Activated B cell treated with CpG ODN at 0.5 μM for 24 hours (primary cell): Measurements from ENCODE around the gene ADARB1. TPM values are rescaled to one million over a fixed set of nuclear protein-coding genes. Genes with fewer than 3 reads are reported as not detected.

ENCODE experiments used
- ATAC-seq: fragments of 200-7000 bp; cut with Tn5 transposase; one replicate; pipeline ENCODE4 v1.10.0; 2021; ENCODE audit warnings: low read depth, mild to moderate bottlenecking, moderate library complexity
- CTCF ChIA-PET: fragments of 350-600 bp; sonication (Branson Sonifier 250); formaldehyde crosslinking; loops from one replicate; lab custom pipeline; 2021; ENCODE audit warnings: antibody characterized with exemption; lab: Charles Lee
- POLR2A ChIA-PET: fragments of 350-600 bp; sonication (Branson Sonifier 250); formaldehyde crosslinking; loops from one replicate; lab custom pipeline; 2021; ENCODE audit warnings: antibody characterized with exemption; lab: Charles Lee
- DNase-seq: peaks from one replicate; pipeline ENCODE4 v3.0.0; 2022
- H3K27ac Mint-ChIP-seq: one replicate; pipeline ENCODE4 v1.8.0; 2020; ENCODE audit warnings: mixed read lengths
- H3K27me3 Mint-ChIP-seq: one replicate; pipeline ENCODE4 v1.8.0; 2021; ENCODE audit warnings: mixed read lengths
- H3K36me3 Mint-ChIP-seq: one replicate; pipeline ENCODE4 v1.8.0; 2021; ENCODE audit warnings: low read depth, mixed read lengths
- H3K4me1 Mint-ChIP-seq: one replicate; pipeline ENCODE4 v1.8.0; 2021; ENCODE audit warnings: mixed read lengths
- H3K4me3 Mint-ChIP-seq: one replicate; pipeline ENCODE4 v1.8.0; 2020; ENCODE audit warnings: mild to moderate bottlenecking, mixed read lengths
- H3K9me3 Mint-ChIP-seq: one replicate; pipeline ENCODE4 v1.8.0; 2020; ENCODE audit warnings: mixed read lengths
- intact Hi-C: fragments of 100-400 bp; cut with micrococcal nuclease; formaldehyde crosslinking; loops from one replicate; pipeline ENCODE4 v1.15.1; 2024
- total RNA-seq: library from RNA; stranded (reverse); gene quantifications from 2 replicates; pipeline ENCODE4 v1.2.3, GENCODE V29; 2022
- TF ChIP-seq, protein P1 (sequence below): fragments of 200-600 bp; IDR thresholded peaks from one replicate; pipeline ENCODE4 v1.8.0; 2022; ENCODE audit warnings: antibody characterized with exemption, mild to moderate bottlenecking

The ADARB1 gene
- total RNA-seq, 1 donor from 2014 or later, result 22.6 TPM

DNA sequence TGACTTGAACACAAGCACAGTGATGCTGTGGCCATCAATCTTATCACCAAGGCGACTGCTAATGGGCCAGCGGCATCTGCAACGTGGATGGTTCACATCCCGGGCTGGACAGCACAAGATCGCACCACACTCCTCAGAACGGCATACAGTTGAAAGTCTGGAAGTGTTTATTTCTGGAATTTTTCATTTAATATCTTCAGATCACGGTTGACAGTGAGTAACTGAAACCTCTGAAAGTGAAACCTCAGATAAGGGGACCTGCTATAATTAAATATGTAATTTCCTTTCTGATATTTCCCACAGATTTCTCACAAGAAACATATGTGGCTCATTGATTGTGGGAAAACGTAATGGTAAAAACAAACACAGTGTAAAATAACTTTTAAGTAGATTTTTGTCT is 129.6 kb downstream of the ADARB1 start:
- Mint-ChIP-seq H3K27me3 (no peaks in the 10 kb centered on the region), H3K36me3 (peaks cover 59% of the 10 kb centered on the region), H3K27ac (no peak overlapping the region), H3K4me3 (no peak overlapping the region), H3K9me3 (no peaks in the 10 kb centered on the region), H3K4me1 (peaks cover 19% of the 10 kb centered on the region)
- ATAC-seq (no peak), DNase-seq (no peak)
- intact Hi-C loops, result no loop called here
- POLR2A ChIA-PET, result no interaction called here
- TF ChIP-seq, protein P1, sequence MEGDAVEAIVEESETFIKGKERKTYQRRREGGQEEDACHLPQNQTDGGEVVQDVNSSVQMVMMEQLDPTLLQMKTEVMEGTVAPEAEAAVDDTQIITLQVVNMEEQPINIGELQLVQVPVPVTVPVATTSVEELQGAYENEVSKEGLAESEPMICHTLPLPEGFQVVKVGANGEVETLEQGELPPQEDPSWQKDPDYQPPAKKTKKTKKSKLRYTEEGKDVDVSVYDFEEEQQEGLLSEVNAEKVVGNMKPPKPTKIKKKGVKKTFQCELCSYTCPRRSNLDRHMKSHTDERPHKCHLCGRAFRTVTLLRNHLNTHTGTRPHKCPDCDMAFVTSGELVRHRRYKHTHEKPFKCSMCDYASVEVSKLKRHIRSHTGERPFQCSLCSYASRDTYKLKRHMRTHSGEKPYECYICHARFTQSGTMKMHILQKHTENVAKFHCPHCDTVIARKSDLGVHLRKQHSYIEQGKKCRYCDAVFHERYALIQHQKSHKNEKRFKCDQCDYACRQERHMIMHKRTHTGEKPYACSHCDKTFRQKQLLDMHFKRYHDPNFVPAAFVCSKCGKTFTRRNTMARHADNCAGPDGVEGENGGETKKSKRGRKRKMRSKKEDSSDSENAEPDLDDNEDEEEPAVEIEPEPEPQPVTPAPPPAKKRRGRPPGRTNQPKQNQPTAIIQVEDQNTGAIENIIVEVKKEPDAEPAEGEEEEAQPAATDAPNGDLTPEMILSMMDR, result no peak
- CTCF ChIA-PET, result no interaction called here

DNA sequence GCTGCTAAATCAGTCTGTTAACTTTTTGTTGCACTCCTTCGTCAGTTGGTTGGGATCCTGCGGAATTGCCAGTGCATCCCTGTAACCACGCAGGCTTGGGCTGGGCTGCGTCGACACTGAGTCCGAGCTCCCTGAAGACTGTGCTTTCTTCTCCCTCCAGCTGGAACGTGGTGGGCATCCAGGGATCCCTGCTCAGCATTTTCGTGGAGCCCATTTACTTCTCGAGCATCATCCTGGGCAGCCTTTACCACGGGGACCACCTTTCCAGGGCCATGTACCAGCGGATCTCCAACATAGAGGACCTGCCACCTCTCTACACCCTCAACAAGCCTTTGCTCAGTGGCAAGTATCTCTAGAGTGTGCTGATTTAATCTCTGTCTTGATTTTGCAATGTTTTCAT is 130.0 kb downstream of the ADARB1 start:
- Mint-ChIP-seq H3K4me1 (peaks cover 23% of the 10 kb centered on the region), H3K36me3 (peaks cover 58% of the 10 kb centered on the region), H3K4me3 (no peak overlapping the region), H3K27ac (no peak overlapping the region), H3K27me3 (no peaks in the 10 kb centered on the region), H3K9me3 (no peaks in the 10 kb centered on the region)
- ChIA-PET CTCF (no interaction called here), POLR2A (no interaction called here)
- intact Hi-C loops, result no loop called here
- ATAC-seq (no peak), DNase-seq (no peak)
- TF ChIP-seq, protein P1, result no peak

DNA sequence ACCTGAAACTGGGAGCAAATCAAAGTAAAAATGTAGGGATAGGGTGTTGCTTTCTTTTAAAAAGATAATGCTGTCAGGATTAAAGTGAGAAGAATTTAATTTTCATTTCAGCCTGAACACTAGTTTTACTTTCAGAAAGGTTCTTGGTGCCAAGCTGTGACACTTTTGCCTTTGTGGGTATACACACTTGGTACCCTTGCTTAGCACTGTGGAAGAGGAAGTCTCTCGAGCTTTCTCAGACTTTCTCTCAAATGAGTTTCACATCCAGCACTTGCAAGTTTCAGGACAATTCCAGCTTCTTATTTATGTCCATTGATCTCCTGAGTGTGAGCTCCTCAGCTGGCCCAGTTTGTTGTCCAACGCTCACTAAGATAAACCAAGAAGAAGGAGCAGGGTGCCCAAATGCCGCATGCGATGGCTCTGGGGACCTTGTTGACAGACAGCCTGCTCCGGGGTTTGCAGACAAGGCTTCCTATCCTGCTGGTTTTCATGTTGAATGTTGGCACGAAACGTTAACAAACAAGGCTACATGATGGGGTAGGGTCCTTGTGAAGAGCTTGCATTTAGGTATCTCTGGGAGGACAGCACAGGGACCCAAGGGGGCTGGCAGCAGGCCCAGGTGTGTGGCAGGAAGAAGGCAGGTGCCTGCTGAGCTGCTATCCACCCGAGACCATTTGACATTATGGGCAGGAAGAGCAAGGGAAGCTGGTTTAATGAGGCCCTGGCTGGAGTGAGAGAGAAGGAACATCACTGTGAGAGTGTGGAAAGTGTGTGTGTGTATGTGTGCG is 133.7 kb downstream of the ADARB1 start:
- intact Hi-C loops, result no loop called here
- ChIA-PET POLR2A (no interaction called here), CTCF (no interaction called here)
- TF ChIP-seq, protein P1, result no peak
- Mint-ChIP-seq H3K4me1 (peaks cover 37% of the 10 kb centered on the region), H3K4me3 (no peak overlapping the region), H3K9me3 (no peaks in the 10 kb centered on the region), H3K27ac (peak overlapping the region; percentile 25), H3K27me3 (no peaks in the 10 kb centered on the region), H3K36me3 (peaks cover 64% of the 10 kb centered on the region)
- ATAC-seq (no peak), DNase-seq (no peak)

DNA sequence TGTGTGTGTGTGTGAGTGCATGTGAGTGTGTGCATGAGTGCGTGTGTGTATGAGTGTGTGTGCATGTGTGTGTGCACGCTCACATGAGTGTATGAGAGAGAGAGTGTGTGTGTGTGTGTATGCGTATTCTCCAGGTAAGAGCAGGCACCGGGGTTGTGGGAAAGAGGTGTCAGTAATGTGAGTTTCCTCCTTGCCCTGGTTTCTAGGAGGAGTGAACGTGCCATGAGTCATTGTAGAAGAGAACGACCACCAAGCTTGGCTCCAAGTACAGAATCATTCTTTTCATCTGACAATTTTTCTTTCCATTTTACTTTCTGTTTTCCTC is 134.2 kb downstream of the ADARB1 start:
- ChIA-PET CTCF (no interaction called here), POLR2A (no interaction called here)
- Mint-ChIP-seq H3K36me3 (peaks cover 61% of the 10 kb centered on the region), H3K9me3 (no peaks in the 10 kb centered on the region), H3K27me3 (no peaks in the 10 kb centered on the region), H3K4me1 (peaks cover 37% of the 10 kb centered on the region), H3K27ac (no peak overlapping the region), H3K4me3 (no peak overlapping the region)
- no peak for DNase-seq
- intact Hi-C loops, result no loop called here
- ATAC-seq, result no peak
- TF ChIP-seq, protein P1, result no peak

DNA sequence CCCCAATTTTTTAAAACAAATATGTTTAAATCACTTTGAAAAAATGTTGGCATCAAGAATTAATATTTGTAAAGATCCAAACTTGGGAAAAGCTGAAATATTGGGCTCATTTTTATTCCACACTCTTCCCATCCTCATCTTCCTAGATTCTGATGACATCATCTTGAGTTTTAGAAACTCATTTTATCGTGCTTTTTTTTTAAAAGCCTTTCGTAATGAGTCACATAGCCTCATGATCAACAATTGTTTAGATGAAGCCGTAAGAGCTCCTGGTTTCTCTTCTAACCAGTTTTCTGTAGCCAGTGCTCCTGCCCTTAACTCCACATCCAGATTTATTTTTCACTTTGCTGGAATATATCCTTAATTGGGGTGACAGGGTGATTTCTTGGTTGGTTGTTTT is 134.7 kb downstream of the ADARB1 start:
- Mint-ChIP-seq H3K27ac (no peak overlapping the region), H3K27me3 (no peaks in the 10 kb centered on the region)
- intact Hi-C loops, result no loop called here

More for the DNA sequence above, 134.7 kb downstream of the ADARB1 start:
- Mint-ChIP-seq H3K36me3 (peaks cover 58% of the 10 kb centered on the region), H3K9me3 (no peaks in the 10 kb centered on the region), H3K4me3 (no peak overlapping the region), H3K4me1 (peaks cover 37% of the 10 kb centered on the region)
- ChIA-PET POLR2A (no interaction called here), CTCF (no interaction called here)
- DNase-seq (no peak), ATAC-seq (no peak)
- TF ChIP-seq, protein P1, result no peak
